KBM-7 (cell line): ENCODE measurements around the gene TMEM238L.

Source experiments
- DNase-seq: peaks from one replicate; pipeline ENCODE4 v3.0.0-alpha.2; 2015
- in situ Hi-C: fragments of 300-500 bp; cut with MboI; formaldehyde crosslinking; loops from 2 replicates; pipeline ENCODE4 v1.14.3; 2020; ENCODE audit warnings: low sequenced_read_pairs, low pct_unique_long_range_greater_than_20kb, mixed read lengths

TMEM238L gene

GRCh38 chr17:10777890-10778289, 26.0 kb downstream of the TMEM238L start:
- in situ Hi-C loops = no loop called here

GRCh38 chr17:10777131-10777807, 26.6 kb downstream of the TMEM238L start:
- in situ Hi-C loops = no loop called here
- DNase-seq = no peak

More at GRCh38 chr17:10777890-10778289, 26.0 kb downstream of the TMEM238L start:
- DNase-seq = no peak

GRCh38 chr17:10776381-10776780, 27.5 kb downstream of the TMEM238L start:
- peak; percentile 38 for DNase-seq
- in situ Hi-C loops = no loop called here

GRCh38 chr17:10775740-10776356, 28.1 kb downstream of the TMEM238L start:
- no peak for DNase-seq
- in situ Hi-C loops = no loop called here

GRCh38 chr17:10775058-10775457, 28.8 kb downstream of the TMEM238L start:
- no peak for DNase-seq
- in situ Hi-C loops = no loop called here

GRCh38 chr17:10773391-10773790, 30.5 kb downstream of the TMEM238L start:
- no peak for DNase-seq
- in situ Hi-C loops = no loop called here

GRCh38 chr17:10772425-10773380, 31.2 kb downstream of the TMEM238L start:
- in situ Hi-C loops = no loop called here
- peak; percentile 74 for DNase-seq

GRCh38 chr17:10771148-10771547, 32.8 kb downstream of the TMEM238L start:
- DNase-seq = no peak
- in situ Hi-C loops = no loop called here

- DNase-seq = no peak
- in situ Hi-C loops = no loop called here
These were observed 34.1 kb downstream of the TMEM238L start for GRCh38 chr17:10769840-10770239.

GRCh38 chr17:10768750-10769251, 35.1 kb downstream of the TMEM238L start:
- in situ Hi-C loops = no loop called here
- no peak for DNase-seq

GRCh38 chr17:10767232-10767631, 36.7 kb downstream of the TMEM238L start:
- in situ Hi-C loops = no loop called here
- DNase-seq = no peak

GRCh38 chr17:10762037-10762436, 41.9 kb downstream of the TMEM238L start:
- no peak for DNase-seq
- in situ Hi-C loops = no loop called here

GRCh38 chr17:10761281-10761680, 42.6 kb downstream of the TMEM238L start:
- DNase-seq = no peak
- in situ Hi-C loops = no loop called here

GRCh38 chr17:10758062-10758461, 45.8 kb downstream of the TMEM238L start:
- no peak for DNase-seq
- in situ Hi-C loops = no loop called here

GRCh38 chr17:10757647-10758046, 46.3 kb downstream of the TMEM238L start:
- in situ Hi-C loops = no loop called here

GRCh38 chr17:10757067-10757466, 46.8 kb downstream of the TMEM238L start:
- in situ Hi-C loops = no loop called here
- no peak for DNase-seq

More at GRCh38 chr17:10757647-10758046, 46.3 kb downstream of the TMEM238L start:
- no peak for DNase-seq

GRCh38 chr17:10756619-10757018, 47.3 kb downstream of the TMEM238L start:
- in situ Hi-C loops = no loop called here
- no peak for DNase-seq

- in situ Hi-C loops = no loop called here
- no peak for DNase-seq
These were observed 47.7 kb downstream of the TMEM238L start for GRCh38 chr17:10756185-10756584.

- in situ Hi-C loops = no loop called here
- no peak for DNase-seq
These were observed 48.2 kb downstream of the TMEM238L start for GRCh38 chr17:10755592-10756127.
